Measurements from ENCODE around the gene AP3S1.

The AP3S1 gene

GRCh38 chr5:115941051-115941675, 99.4 kb downstream of the AP3S1 start:
- no peak for DNase-seq

GRCh38 chr5:115944501-115944900, 102.8 kb downstream of the AP3S1 start:
- DNase-seq, result no peak

DNA sequence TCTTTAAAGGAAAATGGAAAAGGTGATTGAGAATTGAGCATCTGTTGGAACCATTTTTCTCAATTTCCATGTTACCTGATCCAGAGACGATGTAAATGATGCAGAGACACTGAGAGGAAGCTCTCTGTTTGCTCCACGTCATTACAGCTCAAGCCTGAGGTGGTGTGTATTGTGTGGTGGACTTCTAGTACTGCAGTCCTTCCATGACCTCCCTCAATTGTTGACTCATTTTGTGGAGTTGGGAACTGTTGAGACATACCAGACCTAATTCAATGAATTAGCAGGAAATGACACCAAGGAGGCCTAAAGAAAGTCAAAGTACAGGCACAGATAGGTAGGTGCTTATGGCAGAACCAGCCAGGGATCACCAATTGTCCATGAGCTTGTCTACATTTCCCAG, 104.9 kb downstream of the AP3S1 start:
- no peak for DNase-seq

DNA sequence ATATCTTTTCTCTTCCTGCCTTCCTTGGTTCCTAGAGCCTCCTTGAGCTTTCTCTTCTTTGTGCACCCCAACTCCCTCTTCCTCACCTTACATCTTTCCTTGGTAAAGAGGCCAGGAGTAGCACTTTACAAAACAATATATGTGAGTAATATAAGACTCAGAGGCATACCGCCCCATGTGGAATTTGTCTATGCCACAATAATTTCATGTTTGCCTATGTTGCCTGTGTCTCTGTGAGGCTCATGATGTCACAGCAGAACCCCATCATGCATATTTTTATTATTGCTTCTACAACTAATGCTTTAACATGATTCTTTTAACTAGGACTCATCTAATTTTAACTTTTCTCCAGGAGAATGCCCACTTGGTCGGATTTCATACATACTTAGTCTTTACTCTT, 105.5 kb downstream of the AP3S1 start:
- no peak for DNase-seq

- DNase-seq, result no peak
Measured at GRCh38 chr5:115948091-115948534, 106.4 kb downstream of the AP3S1 start.

GRCh38 chr5:115949096-115949495, 107.4 kb downstream of the AP3S1 start:
- DNase-seq, result no peak

- DNase-seq, result no peak
Measured at GRCh38 chr5:115952588-115952987, 110.9 kb downstream of the AP3S1 start.

DNA sequence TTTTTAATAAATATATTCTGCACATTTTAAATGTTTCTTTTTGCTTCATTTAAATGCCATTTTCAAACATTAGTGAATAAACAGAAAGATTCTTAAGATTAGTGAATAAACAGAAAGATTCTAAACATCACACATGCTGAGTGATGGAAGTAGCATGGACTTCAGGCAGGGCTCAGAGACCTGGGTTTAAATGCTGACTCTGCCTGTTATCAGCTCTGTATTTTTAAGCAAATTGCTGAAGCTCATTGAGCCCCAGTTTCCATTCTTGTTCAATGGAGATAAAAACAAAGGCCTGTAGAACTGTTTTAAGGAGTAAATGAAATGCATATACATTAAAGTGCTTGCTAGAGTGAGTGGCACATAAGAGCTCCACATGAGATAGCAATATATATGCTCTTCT, 112.4 kb downstream of the AP3S1 start:
- DNase-seq, result no peak

DNA sequence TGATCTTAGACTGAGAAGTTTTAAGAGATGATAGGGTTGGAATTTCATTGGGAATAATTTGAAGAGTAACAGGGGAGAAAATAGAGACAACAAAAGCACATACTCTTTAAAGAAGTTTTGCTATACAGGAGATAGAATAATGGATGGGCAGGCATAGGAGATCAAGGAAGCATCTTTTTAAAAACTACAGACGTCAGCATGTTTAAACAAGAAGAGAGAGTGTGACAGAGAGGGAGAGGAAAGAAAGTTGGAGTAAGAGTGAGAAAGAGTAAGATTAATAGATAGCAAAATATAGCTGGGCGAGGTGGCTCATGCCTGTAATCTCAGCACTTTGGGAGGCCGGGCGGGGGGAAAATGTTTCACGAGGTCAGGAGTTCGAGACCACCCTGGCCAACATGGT, 115.2 kb downstream of the AP3S1 start:
- no peak for DNase-seq

- no peak for DNase-seq
Measured at GRCh38 chr5:115961381-115962238, 119.9 kb downstream of the AP3S1 start.

- no peak for DNase-seq
Measured at GRCh38 chr5:115962239-115962564, 120.5 kb downstream of the AP3S1 start, which contains the start of gene LVRN. TSS of gene LVRN (plus strand) at chr5:115962475. CDS start at chr5:115962618, 143 bp downstream.

DNA sequence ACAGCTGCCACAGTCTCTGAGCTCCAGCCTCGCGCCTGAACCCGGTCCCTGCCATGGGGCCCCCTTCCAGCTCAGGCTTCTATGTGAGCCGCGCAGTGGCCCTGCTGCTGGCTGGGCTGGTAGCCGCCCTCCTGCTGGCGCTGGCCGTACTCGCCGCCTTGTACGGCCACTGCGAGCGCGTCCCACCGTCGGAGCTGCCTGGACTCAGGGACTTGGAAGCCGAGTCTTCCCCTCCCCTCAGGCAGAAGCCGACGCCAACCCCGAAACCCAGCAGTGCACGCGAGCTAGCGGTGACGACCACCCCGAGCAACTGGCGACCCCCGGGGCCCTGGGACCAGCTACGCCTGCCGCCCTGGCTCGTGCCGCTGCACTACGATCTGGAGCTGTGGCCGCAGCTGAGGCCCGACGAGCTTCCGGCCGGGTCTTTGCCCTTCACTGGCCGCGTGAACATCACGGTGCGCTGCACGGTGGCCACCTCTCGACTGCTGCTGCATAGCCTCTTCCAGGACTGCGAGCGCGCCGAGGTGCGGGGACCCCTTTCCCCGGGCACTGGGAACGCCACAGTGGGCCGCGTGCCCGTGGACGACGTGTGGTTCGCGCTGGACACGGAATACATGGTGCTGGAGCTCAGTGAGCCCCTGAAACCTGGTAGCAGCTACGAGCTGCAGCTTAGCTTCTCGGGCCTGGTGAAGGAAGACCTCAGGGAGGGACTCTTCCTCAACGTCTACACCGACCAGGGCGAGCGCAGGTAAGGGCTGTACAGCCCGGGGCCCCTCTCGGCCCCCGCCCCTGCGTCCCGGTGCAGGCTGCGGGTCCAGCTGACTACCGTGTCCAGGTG, 121.0 kb downstream of the AP3S1 start:
- peak; percentile 6 for DNase-seq

GRCh38 chr5:115963566-115963965, 121.8 kb downstream of the AP3S1 start:
- no peak for DNase-seq

Measured in activated gamma-delta T cell (primary cell).